GM20431 (cell line): ENCODE measurements around the gene ARFRP1.
"Not testable (repeated sequence)": the region's sequence is repeated elsewhere in the genome, so short reads cannot be mapped to it uniquely, and the experiment has no call there.

ENCODE experiments used
- in situ Hi-C: fragments of 300-500 bp; cut with MseI, MboI; formaldehyde crosslinking; loops from one replicate; pipeline ENCODE4 v1.15.0; 2020; ENCODE audit warnings: low sequenced_read_pairs; ENCODE audit not compliant: unreplicated experiment

The ARFRP1 gene

GRCh38 chr20:63680427-63680826 lies 27.3 kb downstream of the ARFRP1 start:
- in situ Hi-C loops = no loop called here

- in situ Hi-C loops = no loop called here
Measured at GRCh38 chr20:63679799-63680305, 27.9 kb downstream of the ARFRP1 start.

GRCh38 chr20:63678667-63679465 lies 28.9 kb downstream of the ARFRP1 start:
- in situ Hi-C loops = no loop called here

- in situ Hi-C loops = no loop called here
Measured at GRCh38 chr20:63678071-63678470, 29.7 kb downstream of the ARFRP1 start.

- in situ Hi-C loops = no loop called here
Measured at GRCh38 chr20:63675681-63676368, 32.0 kb downstream of the ARFRP1 start.

GRCh38 chr20:63673951-63674350 lies 33.8 kb downstream of the ARFRP1 start:
- in situ Hi-C loops = no loop called here

- in situ Hi-C loops = no loop called here
Measured at GRCh38 chr20:63672666-63673065, 35.1 kb downstream of the ARFRP1 start.

- in situ Hi-C loops = not testable (repeated sequence)
Measured at GRCh38 chr20:63671695-63672094, 36.1 kb downstream of the ARFRP1 start.

- in situ Hi-C loops = no loop called here
Measured at GRCh38 chr20:63668351-63668750, 39.4 kb downstream of the ARFRP1 start.

GRCh38 chr20:63667858-63668257 lies 39.9 kb downstream of the ARFRP1 start:
- in situ Hi-C loops = no loop called here

- in situ Hi-C loops = no loop called here
Measured at GRCh38 chr20:63665708-63666107, 42.1 kb downstream of the ARFRP1 start.

- in situ Hi-C loops = no loop called here
Measured at GRCh38 chr20:63664861-63665594, 42.7 kb downstream of the ARFRP1 start.

GRCh38 chr20:63664143-63664851 lies 43.5 kb downstream of the ARFRP1 start:
- in situ Hi-C loops = no loop called here

- in situ Hi-C loops = no loop called here
Measured at GRCh38 chr20:63663332-63664066, 44.3 kb downstream of the ARFRP1 start.

GRCh38 chr20:63662813-63663189 lies 45.0 kb downstream of the ARFRP1 start:
- in situ Hi-C loops = no loop called here

GRCh38 chr20:63661959-63662812 lies 45.6 kb downstream of the ARFRP1 start:
- in situ Hi-C loops = no loop called here

- in situ Hi-C loops = no loop called here
Measured at GRCh38 chr20:63661108-63661507, 46.7 kb downstream of the ARFRP1 start.

- in situ Hi-C loops = no loop called here
Measured at GRCh38 chr20:63660622-63661021, 47.2 kb downstream of the ARFRP1 start.

GRCh38 chr20:63660174-63660573 lies 47.6 kb downstream of the ARFRP1 start:
- in situ Hi-C loops = not testable (repeated sequence)
